ENCODE measurements around the gene SCAF11.

DNA sequence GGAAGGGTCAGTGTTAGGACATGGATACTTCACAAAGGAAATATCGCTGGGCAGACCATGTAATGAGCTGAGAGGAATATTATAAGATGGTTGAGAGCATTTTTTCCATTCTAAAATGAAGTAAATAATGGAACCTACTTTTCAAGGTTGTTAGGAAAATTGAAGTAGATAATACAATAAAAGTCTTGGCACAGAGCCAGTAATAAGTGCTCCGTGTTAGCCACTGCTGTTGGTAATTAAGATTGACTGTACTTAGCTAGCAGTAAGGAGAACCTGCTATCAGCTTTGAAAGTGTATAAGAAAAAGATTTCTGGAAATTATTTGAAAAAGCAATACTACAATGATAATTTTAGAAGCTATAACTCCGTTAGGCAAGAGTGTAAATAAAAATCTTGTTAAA, 77.6 kb downstream of the SCAF11 start:
- TF ChIP-seq, protein P1, sequence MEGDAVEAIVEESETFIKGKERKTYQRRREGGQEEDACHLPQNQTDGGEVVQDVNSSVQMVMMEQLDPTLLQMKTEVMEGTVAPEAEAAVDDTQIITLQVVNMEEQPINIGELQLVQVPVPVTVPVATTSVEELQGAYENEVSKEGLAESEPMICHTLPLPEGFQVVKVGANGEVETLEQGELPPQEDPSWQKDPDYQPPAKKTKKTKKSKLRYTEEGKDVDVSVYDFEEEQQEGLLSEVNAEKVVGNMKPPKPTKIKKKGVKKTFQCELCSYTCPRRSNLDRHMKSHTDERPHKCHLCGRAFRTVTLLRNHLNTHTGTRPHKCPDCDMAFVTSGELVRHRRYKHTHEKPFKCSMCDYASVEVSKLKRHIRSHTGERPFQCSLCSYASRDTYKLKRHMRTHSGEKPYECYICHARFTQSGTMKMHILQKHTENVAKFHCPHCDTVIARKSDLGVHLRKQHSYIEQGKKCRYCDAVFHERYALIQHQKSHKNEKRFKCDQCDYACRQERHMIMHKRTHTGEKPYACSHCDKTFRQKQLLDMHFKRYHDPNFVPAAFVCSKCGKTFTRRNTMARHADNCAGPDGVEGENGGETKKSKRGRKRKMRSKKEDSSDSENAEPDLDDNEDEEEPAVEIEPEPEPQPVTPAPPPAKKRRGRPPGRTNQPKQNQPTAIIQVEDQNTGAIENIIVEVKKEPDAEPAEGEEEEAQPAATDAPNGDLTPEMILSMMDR (conservative IDR thresholded peaks at IDR 0.05; ENCODE audit: low read depth in 2 of 2), result no peak
- no peak for TF ChIP-seq EZH2 (IDR thresholded peaks at IDR 0.05; ENCODE audit: low read depth, unreplicated experiment)
- TF ChIP-seq NANOG (IDR thresholded peaks at IDR 0.05; ENCODE audit: borderline replicate concordance), result no peak
- TF ChIP-seq JUNB (IDR thresholded peaks at IDR 0.05; ENCODE audit: unreplicated experiment), result no peak
- TF ChIP-seq EZH2phosphoT487 (IDR thresholded peaks at IDR 0.05; ENCODE audit: unreplicated experiment), result no peak
- TF ChIP-seq, protein P2, sequence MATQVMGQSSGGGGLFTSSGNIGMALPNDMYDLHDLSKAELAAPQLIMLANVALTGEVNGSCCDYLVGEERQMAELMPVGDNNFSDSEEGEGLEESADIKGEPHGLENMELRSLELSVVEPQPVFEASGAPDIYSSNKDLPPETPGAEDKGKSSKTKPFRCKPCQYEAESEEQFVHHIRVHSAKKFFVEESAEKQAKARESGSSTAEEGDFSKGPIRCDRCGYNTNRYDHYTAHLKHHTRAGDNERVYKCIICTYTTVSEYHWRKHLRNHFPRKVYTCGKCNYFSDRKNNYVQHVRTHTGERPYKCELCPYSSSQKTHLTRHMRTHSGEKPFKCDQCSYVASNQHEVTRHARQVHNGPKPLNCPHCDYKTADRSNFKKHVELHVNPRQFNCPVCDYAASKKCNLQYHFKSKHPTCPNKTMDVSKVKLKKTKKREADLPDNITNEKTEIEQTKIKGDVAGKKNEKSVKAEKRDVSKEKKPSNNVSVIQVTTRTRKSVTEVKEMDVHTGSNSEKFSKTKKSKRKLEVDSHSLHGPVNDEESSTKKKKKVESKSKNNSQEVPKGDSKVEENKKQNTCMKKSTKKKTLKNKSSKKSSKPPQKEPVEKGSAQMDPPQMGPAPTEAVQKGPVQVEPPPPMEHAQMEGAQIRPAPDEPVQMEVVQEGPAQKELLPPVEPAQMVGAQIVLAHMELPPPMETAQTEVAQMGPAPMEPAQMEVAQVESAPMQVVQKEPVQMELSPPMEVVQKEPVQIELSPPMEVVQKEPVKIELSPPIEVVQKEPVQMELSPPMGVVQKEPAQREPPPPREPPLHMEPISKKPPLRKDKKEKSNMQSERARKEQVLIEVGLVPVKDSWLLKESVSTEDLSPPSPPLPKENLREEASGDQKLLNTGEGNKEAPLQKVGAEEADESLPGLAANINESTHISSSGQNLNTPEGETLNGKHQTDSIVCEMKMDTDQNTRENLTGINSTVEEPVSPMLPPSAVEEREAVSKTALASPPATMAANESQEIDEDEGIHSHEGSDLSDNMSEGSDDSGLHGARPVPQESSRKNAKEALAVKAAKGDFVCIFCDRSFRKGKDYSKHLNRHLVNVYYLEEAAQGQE (IDR thresholded peaks at IDR 0.05; ENCODE audit: unreplicated experiment), result no peak
- TF ChIP-seq ZNF114 (CRISPR knock-in tag; IDR thresholded peaks at IDR 0.05), result no peak
- TF ChIP-seq POLR2AphosphoS5 (IDR thresholded peaks at IDR 0.05; ENCODE audit: low read depth), result no peak
- TF ChIP-seq, protein P3, sequence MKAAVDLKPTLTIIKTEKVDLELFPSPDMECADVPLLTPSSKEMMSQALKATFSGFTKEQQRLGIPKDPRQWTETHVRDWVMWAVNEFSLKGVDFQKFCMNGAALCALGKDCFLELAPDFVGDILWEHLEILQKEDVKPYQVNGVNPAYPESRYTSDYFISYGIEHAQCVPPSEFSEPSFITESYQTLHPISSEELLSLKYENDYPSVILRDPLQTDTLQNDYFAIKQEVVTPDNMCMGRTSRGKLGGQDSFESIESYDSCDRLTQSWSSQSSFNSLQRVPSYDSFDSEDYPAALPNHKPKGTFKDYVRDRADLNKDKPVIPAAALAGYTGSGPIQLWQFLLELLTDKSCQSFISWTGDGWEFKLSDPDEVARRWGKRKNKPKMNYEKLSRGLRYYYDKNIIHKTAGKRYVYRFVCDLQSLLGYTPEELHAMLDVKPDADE (IDR thresholded peaks at IDR 0.05), result no peak
- TF ChIP-seq STAT1 (IDR thresholded peaks at IDR 0.05; ENCODE audit: unreplicated experiment), result no peak
- TF ChIP-seq CREB1 (CRISPR knock-in tag; IDR thresholded peaks at IDR 0.05; ENCODE audit: low read depth), result no peak
